ENCODE data around the gene KANK3. TPM values are rescaled to one million over a fixed set of nuclear protein-coding genes. Genes with fewer than 3 reads are reported as not detected.
A peak's percentile ranks its signal among the peaks of the same experiment; 100 is the strongest.

Gene KANK3
- total RNA-seq, 1 experiment from 2014 or later = 1.2 TPM

GRCh38 chr19:8370176-8371010 lies 27.3 kb upstream of the KANK3 start:
- DNase-seq (ENCODE audit: low read depth, low spot score) (no peak), ATAC-seq (no peak)
- intact Hi-C loops (cut with micrococcal nuclease; ENCODE audit: unreplicated experiment) = no loop called here
- Histone ChIP-seq H3K36me3 (ENCODE audit: control insufficient read depth, insufficient read depth, low read length) (no peaks in the 10 kb centered on the region; the same call in none of the 2 replicates), H3K4me3 (ENCODE audit: low read depth in 2 of 2, low read length in 2 of 2) (no peak overlapping the region), H3K9me3 (ENCODE audit: control insufficient read depth, insufficient read depth, low read depth, low read length) (no peaks in the 10 kb centered on the region), H3K27me3 (ENCODE audit: control insufficient read depth, insufficient read depth, low read length) (no peaks in the 10 kb centered on the region), H3K4me1 (ENCODE audit: control insufficient read depth, insufficient read depth, low read length) (peaks cover 20% of the 10 kb centered on the region), H3K27ac (ENCODE audit: low read length) (no peak overlapping the region)
- ChIA-PET CTCF (no interaction called here), POLR2A (no interaction called here)
- in situ Hi-C loops (cut with HindIII; ENCODE audit: low pct_unique_long_range_greater_than_20kb, low sequenced_read_pairs) = no loop called here
- BruUV-seq (replicated peaks) = no TSS peak
- TF ChIP-seq, protein P1, sequence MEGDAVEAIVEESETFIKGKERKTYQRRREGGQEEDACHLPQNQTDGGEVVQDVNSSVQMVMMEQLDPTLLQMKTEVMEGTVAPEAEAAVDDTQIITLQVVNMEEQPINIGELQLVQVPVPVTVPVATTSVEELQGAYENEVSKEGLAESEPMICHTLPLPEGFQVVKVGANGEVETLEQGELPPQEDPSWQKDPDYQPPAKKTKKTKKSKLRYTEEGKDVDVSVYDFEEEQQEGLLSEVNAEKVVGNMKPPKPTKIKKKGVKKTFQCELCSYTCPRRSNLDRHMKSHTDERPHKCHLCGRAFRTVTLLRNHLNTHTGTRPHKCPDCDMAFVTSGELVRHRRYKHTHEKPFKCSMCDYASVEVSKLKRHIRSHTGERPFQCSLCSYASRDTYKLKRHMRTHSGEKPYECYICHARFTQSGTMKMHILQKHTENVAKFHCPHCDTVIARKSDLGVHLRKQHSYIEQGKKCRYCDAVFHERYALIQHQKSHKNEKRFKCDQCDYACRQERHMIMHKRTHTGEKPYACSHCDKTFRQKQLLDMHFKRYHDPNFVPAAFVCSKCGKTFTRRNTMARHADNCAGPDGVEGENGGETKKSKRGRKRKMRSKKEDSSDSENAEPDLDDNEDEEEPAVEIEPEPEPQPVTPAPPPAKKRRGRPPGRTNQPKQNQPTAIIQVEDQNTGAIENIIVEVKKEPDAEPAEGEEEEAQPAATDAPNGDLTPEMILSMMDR (IDR thresholded peaks at IDR 0.05) = no peak
- TF ChIP-seq POLR2AphosphoS5 (IDR thresholded peaks at IDR 0.05; ENCODE audit: low read depth, low read length) (0 out of 2 replicates have a peak, but pooled peaks have one; percentile 22), TCF7L2 (IDR thresholded peaks at IDR 0.05; ENCODE audit: low read depth, low read length) (no peak)

- DNase-seq (ENCODE audit: low read depth, low spot score) (no peak), ATAC-seq (peak; percentile 17)
- peak; percentile 66; the same call in 1 of the 2 replicates for TF ChIP-seq POLR2AphosphoS5 (IDR thresholded peaks at IDR 0.05; ENCODE audit: low read depth, low read length)
- TF ChIP-seq TCF7L2 (IDR thresholded peaks at IDR 0.05; ENCODE audit: low read depth, low read length) = no peak
- no peak for TF ChIP-seq SIN3A (IDR thresholded peaks at IDR 0.05; ENCODE audit: borderline replicate concordance, insufficient read depth, low read depth, low read length)
- TF ChIP-seq REST (IDR thresholded peaks at IDR 0.05; ENCODE audit: insufficient read depth in 1 of 2, low read depth in 2 of 2, low read length in 1 of 2) = no peak
- TF ChIP-seq, protein P1 (IDR thresholded peaks at IDR 0.05) = no peak
- peak overlapping the region in 1 of 2 experiments; percentile 39; a peak in 2 of 4 replicates for H3K4me3 ChIP-seq (ENCODE audit: low read depth in 2 of 2, low read length in 2 of 2)
- H3K4me1 ChIP-seq (ENCODE audit: control insufficient read depth, insufficient read depth, low read length) = peaks cover 21% of the 10 kb centered on the region
- H3K27me3 ChIP-seq (ENCODE audit: control insufficient read depth, insufficient read depth, low read length) = no peaks in the 10 kb centered on the region
- POLR2A ChIA-PET = no interaction called here
- no peaks in the 10 kb centered on the region for H3K9me3 ChIP-seq (ENCODE audit: control insufficient read depth, insufficient read depth, low read depth, low read length)
- in situ Hi-C loops (cut with HindIII; ENCODE audit: low pct_unique_long_range_greater_than_20kb, low sequenced_read_pairs) (no loop called here), intact Hi-C loops (cut with micrococcal nuclease; ENCODE audit: unreplicated experiment) (no loop called here)
- CTCF ChIA-PET = no interaction called here
- no TSS peak for BruUV-seq (replicated peaks)
- H3K27ac ChIP-seq (ENCODE audit: low read length) = peak overlapping the region; percentile 79
- H3K36me3 ChIP-seq (ENCODE audit: control insufficient read depth, insufficient read depth, low read length) = no peaks in the 10 kb centered on the region; the same call in none of the 2 replicates
These were observed 24.4 kb upstream of the KANK3 start for GRCh38 chr19:8367327-8368001.
